ENCODE results near the gene SGK1.

SGK1 gene

GRCh38 chr6:134148566-134148965 is 169.3 kb downstream of the SGK1 start:
- no peaks in the 10 kb centered on the region for H3K9me3 ChIP-seq (ENCODE audit: insufficient read depth, low read depth, low read length)

GRCh38 chr6:134147034-134147533 is 170.8 kb downstream of the SGK1 start:
- Histone ChIP-seq H4K12ac (ENCODE audit: low read depth, low read length) (no peak overlapping the region), H3K79me2 (ENCODE audit: control insufficient read depth, insufficient read depth, low read length, poor library complexity) (no peaks in the 10 kb centered on the region), H2BK120ac (ENCODE audit: insufficient read depth, low read length, poor library complexity) (no peak overlapping the region), H3K9ac (ENCODE audit: low read length) (no peak overlapping the region), H3K27me3 (ENCODE audit: insufficient read depth, low read length) (no peaks in the 10 kb centered on the region), H3K79me1 (ENCODE audit: low read length) (no peaks in the 10 kb centered on the region), H3K14ac (ENCODE audit: low read length) (no peak overlapping the region), H3K4me1 (ENCODE audit: control insufficient read depth in 1 of 2, insufficient read depth in 2 of 2, low read length in 2 of 2) (no peaks in the 10 kb centered on the region), H2BK12ac (ENCODE audit: low read length) (no peak overlapping the region), H3K4me2 (ENCODE audit: low read length) (no peak overlapping the region), H3K23ac (ENCODE audit: low read length) (no peak overlapping the region), H3K36me3 (ENCODE audit: control insufficient read depth in 1 of 2, insufficient read depth in 2 of 2, low read length in 2 of 2) (no peaks in the 10 kb centered on the region), H3K4me3 (ENCODE audit: low read depth, low read length) (no peak overlapping the region), H3K18ac (ENCODE audit: low read length) (no peak overlapping the region), H3K9me3 (ENCODE audit: insufficient read depth, low read depth, low read length) (no peaks in the 10 kb centered on the region), H2BK5ac (ENCODE audit: low read depth, low read length, poor library complexity) (no peak overlapping the region), H4K8ac (ENCODE audit: low read depth, low read length) (no peak overlapping the region), H2AFZ (ENCODE audit: insufficient read depth, low read length, poor library complexity) (no peak overlapping the region), H3K27ac (ENCODE audit: low read depth, low read length) (no peak overlapping the region), H2AK5ac (ENCODE audit: low read length) (no peak overlapping the region), H4K91ac (ENCODE audit: low read depth, low read length) (no peak overlapping the region), H3K4ac (ENCODE audit: low read depth, low read length) (no peak overlapping the region)
- no CpG with 5 or more reads among the region's 9 CpGs for WGBS (ENCODE audit: extremely low coverage, insufficient coverage, insufficient read length)
- no peak for DNase-seq

More at GRCh38 chr6:134148566-134148965, 169.3 kb downstream of the SGK1 start:
- Histone ChIP-seq H4K12ac (ENCODE audit: low read depth, low read length) (no peak overlapping the region), H3K27me3 (ENCODE audit: insufficient read depth, low read length) (no peaks in the 10 kb centered on the region), H3K4me2 (ENCODE audit: low read length) (no peak overlapping the region), H2AK5ac (ENCODE audit: low read length) (no peak overlapping the region), H3K18ac (ENCODE audit: low read length) (no peak overlapping the region), H3K14ac (ENCODE audit: low read length) (no peak overlapping the region), H3K9ac (ENCODE audit: low read length) (no peak overlapping the region), H3K79me2 (ENCODE audit: control insufficient read depth, insufficient read depth, low read length, poor library complexity) (no peaks in the 10 kb centered on the region), H4K91ac (ENCODE audit: low read depth, low read length) (no peak overlapping the region), H3K79me1 (ENCODE audit: low read length) (no peaks in the 10 kb centered on the region), H3K4ac (ENCODE audit: low read depth, low read length) (no peak overlapping the region), H3K36me3 (ENCODE audit: control insufficient read depth in 1 of 2, insufficient read depth in 2 of 2, low read length in 2 of 2) (no peaks in the 10 kb centered on the region), H4K8ac (ENCODE audit: low read depth, low read length) (no peak overlapping the region), H2AFZ (ENCODE audit: insufficient read depth, low read length, poor library complexity) (no peak overlapping the region), H2BK12ac (ENCODE audit: low read length) (no peak overlapping the region), H2BK5ac (ENCODE audit: low read depth, low read length, poor library complexity) (no peak overlapping the region), H3K4me3 (ENCODE audit: low read depth, low read length) (no peak overlapping the region), H3K4me1 (ENCODE audit: control insufficient read depth in 1 of 2, insufficient read depth in 2 of 2, low read length in 2 of 2) (peaks cover 4 to 6% of the 10 kb centered on the region in 2 experiments), H3K27ac (ENCODE audit: low read depth, low read length) (no peak overlapping the region), H2BK120ac (ENCODE audit: insufficient read depth, low read length, poor library complexity) (no peak overlapping the region), H3K23ac (ENCODE audit: low read length) (no peak overlapping the region)
- no CpG with 5 or more reads among the region's 2 CpGs for WGBS (ENCODE audit: extremely low coverage, insufficient coverage, insufficient read length)
- DNase-seq = no peak

- H4K8ac ChIP-seq (ENCODE audit: low read depth, low read length) = no peak overlapping the region
- no peak overlapping the region for H2BK5ac ChIP-seq (ENCODE audit: low read depth, low read length, poor library complexity)
- H3K9ac ChIP-seq (ENCODE audit: low read length) = no peak overlapping the region
- H4K12ac ChIP-seq (ENCODE audit: low read depth, low read length) = no peak overlapping the region
- no peak overlapping the region for H2BK12ac ChIP-seq (ENCODE audit: low read length)
- H3K23ac ChIP-seq (ENCODE audit: low read length) = no peak overlapping the region
- H2AFZ ChIP-seq (ENCODE audit: insufficient read depth, low read length, poor library complexity) = no peak overlapping the region
- H3K27ac ChIP-seq (ENCODE audit: low read depth, low read length) = no peak overlapping the region
- H3K79me2 ChIP-seq (ENCODE audit: control insufficient read depth, insufficient read depth, low read length, poor library complexity) = no peaks in the 10 kb centered on the region
- H2AK5ac ChIP-seq (ENCODE audit: low read length) = no peak overlapping the region
- no peak overlapping the region for H3K4me2 ChIP-seq (ENCODE audit: low read length)
- no peak overlapping the region for H2BK120ac ChIP-seq (ENCODE audit: insufficient read depth, low read length, poor library complexity)
- WGBS (ENCODE audit: extremely low coverage, insufficient coverage, insufficient read length) = no CpG with 5 or more reads among the region's 7 CpGs
- H3K18ac ChIP-seq (ENCODE audit: low read length) = no peak overlapping the region
- H3K4ac ChIP-seq (ENCODE audit: low read depth, low read length) = no peak overlapping the region
- no peak overlapping the region for H3K14ac ChIP-seq (ENCODE audit: low read length)
- no peaks in the 10 kb centered on the region for H3K27me3 ChIP-seq (ENCODE audit: insufficient read depth, low read length)
- no peaks in the 10 kb centered on the region for H3K79me1 ChIP-seq (ENCODE audit: low read length)
- no peaks in the 10 kb centered on the region for H3K36me3 ChIP-seq (ENCODE audit: control insufficient read depth in 1 of 2, insufficient read depth in 2 of 2, low read length in 2 of 2)
- H3K9me3 ChIP-seq (ENCODE audit: insufficient read depth, low read depth, low read length) = no peaks in the 10 kb centered on the region
- no peak for DNase-seq
- no peaks in the 10 kb centered on the region for H3K4me1 ChIP-seq (ENCODE audit: control insufficient read depth in 1 of 2, insufficient read depth in 2 of 2, low read length in 2 of 2)
- H4K91ac ChIP-seq (ENCODE audit: low read depth, low read length) = no peak overlapping the region
- H3K4me3 ChIP-seq (ENCODE audit: low read depth, low read length) = no peak overlapping the region
Observed at GRCh38 chr6:134146268-134147033, 171.5 kb downstream of the SGK1 start.

GRCh38 chr6:134145786-134146185 is 172.1 kb downstream of the SGK1 start:
- H4K8ac ChIP-seq (ENCODE audit: low read depth, low read length) = no peak overlapping the region
- no peak overlapping the region for H2AFZ ChIP-seq (ENCODE audit: insufficient read depth, low read length, poor library complexity)
- no peak overlapping the region for H2BK120ac ChIP-seq (ENCODE audit: insufficient read depth, low read length, poor library complexity)
- no CpG with 5 or more reads among the region's 5 CpGs for WGBS (ENCODE audit: extremely low coverage, insufficient coverage, insufficient read length)
- no peaks in the 10 kb centered on the region for H3K9me3 ChIP-seq (ENCODE audit: insufficient read depth, low read depth, low read length)
- H3K9ac ChIP-seq (ENCODE audit: low read length) = no peak overlapping the region
- H3K4ac ChIP-seq (ENCODE audit: low read depth, low read length) = no peak overlapping the region
- H2BK5ac ChIP-seq (ENCODE audit: low read depth, low read length, poor library complexity) = no peak overlapping the region
- no peak overlapping the region for H3K23ac ChIP-seq (ENCODE audit: low read length)
- H3K4me2 ChIP-seq (ENCODE audit: low read length) = no peak overlapping the region
- H3K27ac ChIP-seq (ENCODE audit: low read depth, low read length) = no peak overlapping the region
- no peak overlapping the region for H2BK12ac ChIP-seq (ENCODE audit: low read length)
- H4K91ac ChIP-seq (ENCODE audit: low read depth, low read length) = no peak overlapping the region
- H2AK5ac ChIP-seq (ENCODE audit: low read length) = no peak overlapping the region
- H3K79me2 ChIP-seq (ENCODE audit: control insufficient read depth, insufficient read depth, low read length, poor library complexity) = no peaks in the 10 kb centered on the region
- DNase-seq = no peak
- no peaks in the 10 kb centered on the region for H3K36me3 ChIP-seq (ENCODE audit: control insufficient read depth in 1 of 2, insufficient read depth in 2 of 2, low read length in 2 of 2)
- H3K14ac ChIP-seq (ENCODE audit: low read length) = no peak overlapping the region
- H3K18ac ChIP-seq (ENCODE audit: low read length) = no peak overlapping the region
- H3K27me3 ChIP-seq (ENCODE audit: insufficient read depth, low read length) = no peaks in the 10 kb centered on the region
- H3K79me1 ChIP-seq (ENCODE audit: low read length) = no peaks in the 10 kb centered on the region
- H3K4me1 ChIP-seq (ENCODE audit: control insufficient read depth in 1 of 2, insufficient read depth in 2 of 2, low read length in 2 of 2) = no peaks in the 10 kb centered on the region
- no peak overlapping the region for H4K12ac ChIP-seq (ENCODE audit: low read depth, low read length)
- H3K4me3 ChIP-seq (ENCODE audit: low read depth, low read length) = no peak overlapping the region
